ENCODE measurements around the gene ADGRV1. TPM values are rescaled to one million over a fixed set of nuclear protein-coding genes. Genes with fewer than 3 reads are reported as not detected.

Gene ADGRV1
- total RNA-seq, 5 donors from 2014 or later (not counting 1 experiment from before 2014, with no cell fraction given): 0.68 to 1.6 (median 1.2) TPM; not detected in 1

- ATAC-seq (replicated peaks in 1 of 4): no peak
- Histone ChIP-seq H3K27me3 (replicated peaks in 1 of 2; ENCODE audit: control insufficient read depth in 2 of 2, extremely low read depth in 1 of 2, insufficient read depth in 2 of 2, low read length in 1 of 2) (no peaks in the 10 kb centered on the region), H3K9me3 (no peaks in the 10 kb centered on the region), H3K4me3 (ENCODE audit: control insufficient read depth in 1 of 2, extremely low read depth in 1 of 2, low read length in 1 of 2) (no peak overlapping the region), H3K4me1 (ENCODE audit: control insufficient read depth in 1 of 2, extremely low read depth in 1 of 2, insufficient read depth in 2 of 2, low read length in 2 of 2) (no peaks in the 10 kb centered on the region), H3K36me3 (ENCODE audit: control insufficient read depth in 2 of 2, extremely low read depth in 1 of 2, insufficient read depth in 1 of 2, low read length in 1 of 2) (no peaks in the 10 kb centered on the region), H3K27ac (ENCODE audit: low read length) (no peak overlapping the region)
- POLR2A ChIA-PET: no interaction called here
- DNase-seq: no peak
- no peaks in the 10 kb centered on the region for H3K36me3 Mint-ChIP-seq
- H3K27me3 Mint-ChIP-seq: peaks cover 3 to 8% of the 10 kb centered on the region in 2 donors
- WGBS (ENCODE audit: insufficient coverage): no CpG with 5 or more reads among the region's 1 CpG
- no peak overlapping the region for H3K27ac Mint-ChIP-seq
- no peak overlapping the region for H3K4me3 Mint-ChIP-seq
- CTCF ChIA-PET: no interaction called here
- no peaks in the 10 kb centered on the region for H3K4me1 Mint-ChIP-seq
- H3K9me3 Mint-ChIP-seq: no peaks in the 10 kb centered on the region
Measured at GRCh38 chr5:90911169-90911568, 352.6 kb downstream of the ADGRV1 start.

- no peaks in the 10 kb centered on the region for H3K4me1 Mint-ChIP-seq
- H3K36me3 Mint-ChIP-seq: no peaks in the 10 kb centered on the region
- no peak overlapping the region for H3K27ac Mint-ChIP-seq
- Histone ChIP-seq H3K36me3 (ENCODE audit: control insufficient read depth in 2 of 2, extremely low read depth in 1 of 2, insufficient read depth in 1 of 2, low read length in 1 of 2) (no peaks in the 10 kb centered on the region), H3K9me3 (no peaks in the 10 kb centered on the region), H3K27me3 (replicated peaks in 1 of 2; ENCODE audit: control insufficient read depth in 2 of 2, extremely low read depth in 1 of 2, insufficient read depth in 2 of 2, low read length in 1 of 2) (no peaks in the 10 kb centered on the region), H3K27ac (ENCODE audit: low read length) (no peak overlapping the region), H3K4me1 (ENCODE audit: control insufficient read depth in 1 of 2, extremely low read depth in 1 of 2, insufficient read depth in 2 of 2, low read length in 2 of 2) (no peaks in the 10 kb centered on the region), H3K4me3 (ENCODE audit: control insufficient read depth in 1 of 2, extremely low read depth in 1 of 2, low read length in 1 of 2) (no peak overlapping the region)
- ChIA-PET CTCF (no interaction called here), POLR2A (no interaction called here)
- no peak for ATAC-seq (replicated peaks in 1 of 4)
- DNase-seq: no peak
- WGBS (ENCODE audit: insufficient coverage): no CpG with 5 or more reads among the region's 4 CpGs
- no peaks in the 10 kb centered on the region for H3K9me3 Mint-ChIP-seq
- peaks cover 1 to 8% of the 10 kb centered on the region in 2 donors for H3K27me3 Mint-ChIP-seq
- H3K4me3 Mint-ChIP-seq: no peak overlapping the region
Measured at GRCh38 chr5:90912476-90912875, 353.9 kb downstream of the ADGRV1 start.

GRCh38 chr5:90915393-90915792 is 356.8 kb downstream of the ADGRV1 start:
- no peaks in the 10 kb centered on the region for H3K27me3 ChIP-seq (replicated peaks in 1 of 2; ENCODE audit: control insufficient read depth in 2 of 2, extremely low read depth in 1 of 2, insufficient read depth in 2 of 2, low read length in 1 of 2)
- H3K4me3 ChIP-seq (ENCODE audit: control insufficient read depth in 1 of 2, extremely low read depth in 1 of 2, low read length in 1 of 2): no peak overlapping the region
- Mint-ChIP-seq H3K27ac (no peak overlapping the region), H3K27me3 (peaks cover 5 to 11% of the 10 kb centered on the region in 2 donors), H3K9me3 (no peaks in the 10 kb centered on the region), H3K4me1 (no peaks in the 10 kb centered on the region), H3K4me3 (no peak overlapping the region), H3K36me3 (no peaks in the 10 kb centered on the region)
- ATAC-seq (replicated peaks in 1 of 4) (no peak), DNase-seq (no peak)
- POLR2A ChIA-PET: no interaction called here
- H3K4me1 ChIP-seq (ENCODE audit: control insufficient read depth in 1 of 2, extremely low read depth in 1 of 2, insufficient read depth in 2 of 2, low read length in 2 of 2): no peaks in the 10 kb centered on the region
- WGBS (ENCODE audit: insufficient coverage): no CpG with 5 or more reads among the region's 4 CpGs
- H3K27ac ChIP-seq (ENCODE audit: low read length): no peak overlapping the region
- no peaks in the 10 kb centered on the region for H3K9me3 ChIP-seq
- CTCF ChIA-PET: no interaction called here
- no peaks in the 10 kb centered on the region for H3K36me3 ChIP-seq (ENCODE audit: control insufficient read depth in 2 of 2, extremely low read depth in 1 of 2, insufficient read depth in 1 of 2, low read length in 1 of 2)

DNA sequence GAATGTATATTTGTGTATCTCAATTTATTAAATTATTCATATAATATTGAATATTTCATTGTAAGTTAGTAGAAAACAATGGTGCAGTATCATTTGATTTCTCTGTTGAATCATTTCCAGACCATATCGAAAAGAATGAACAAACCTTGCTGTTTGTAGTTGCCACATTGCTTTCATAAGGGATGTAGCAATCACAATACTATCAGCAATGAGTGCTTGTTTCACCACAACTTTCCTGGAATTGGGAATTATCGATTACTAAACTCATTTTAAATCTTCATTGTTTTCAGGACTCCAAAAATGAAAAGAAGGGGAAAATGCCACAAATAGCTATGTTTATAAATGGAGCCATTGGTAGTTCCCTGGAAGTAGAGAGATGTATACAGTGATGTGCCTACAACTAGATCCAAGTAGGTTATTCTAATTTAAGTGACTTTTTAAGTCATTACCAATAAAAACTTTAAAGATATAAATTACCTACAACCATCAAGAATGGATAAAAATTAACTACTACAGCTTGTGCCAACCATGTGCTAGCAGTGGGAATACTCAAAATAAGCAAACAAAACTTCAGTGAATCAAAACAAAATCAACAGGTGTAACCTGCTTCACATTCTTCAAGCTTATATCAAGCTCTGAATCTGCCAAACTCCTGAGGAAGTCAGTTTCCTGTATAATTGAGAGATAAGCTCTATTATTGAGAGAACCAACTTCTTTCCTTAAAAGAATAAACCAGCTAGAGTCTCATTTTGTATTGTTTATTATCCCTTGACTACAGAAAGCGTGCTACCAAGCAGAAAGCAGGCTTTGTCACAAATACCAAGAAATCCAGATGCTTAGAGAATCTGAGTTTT is 358.6 kb downstream of the ADGRV1 start:
- Mint-ChIP-seq H3K4me1 (no peaks in the 10 kb centered on the region), H3K36me3 (no peaks in the 10 kb centered on the region), H3K9me3 (no peaks in the 10 kb centered on the region), H3K27ac (no peak overlapping the region), H3K4me3 (no peak overlapping the region), H3K27me3 (peaks cover 5 to 11% of the 10 kb centered on the region in 2 donors)
- no CpG with 5 or more reads among the region's 3 CpGs for WGBS (ENCODE audit: insufficient coverage)
- H3K36me3 ChIP-seq (ENCODE audit: control insufficient read depth in 2 of 2, extremely low read depth in 1 of 2, insufficient read depth in 1 of 2, low read length in 1 of 2): no peaks in the 10 kb centered on the region
- no peak for ATAC-seq (replicated peaks in 1 of 4)
- H3K27ac ChIP-seq (ENCODE audit: low read length): no peak overlapping the region
- POLR2A ChIA-PET: no interaction called here
- no peaks in the 10 kb centered on the region for H3K27me3 ChIP-seq (replicated peaks in 1 of 2; ENCODE audit: control insufficient read depth in 2 of 2, extremely low read depth in 1 of 2, insufficient read depth in 2 of 2, low read length in 1 of 2)
- H3K9me3 ChIP-seq: no peaks in the 10 kb centered on the region
- no peak overlapping the region for H3K4me3 ChIP-seq (ENCODE audit: control insufficient read depth in 1 of 2, extremely low read depth in 1 of 2, low read length in 1 of 2)
- CTCF ChIA-PET: no interaction called here
- no peaks in the 10 kb centered on the region for H3K4me1 ChIP-seq (ENCODE audit: control insufficient read depth in 1 of 2, extremely low read depth in 1 of 2, insufficient read depth in 2 of 2, low read length in 2 of 2)
- no peak for DNase-seq

GRCh38 chr5:90917928-90918668 is 359.5 kb downstream of the ADGRV1 start:
- H3K4me1 ChIP-seq (ENCODE audit: control insufficient read depth in 1 of 2, extremely low read depth in 1 of 2, insufficient read depth in 2 of 2, low read length in 2 of 2): no peaks in the 10 kb centered on the region
- ATAC-seq (replicated peaks in 1 of 4): no peak
- ChIA-PET POLR2A (no interaction called here), CTCF (interaction anchor here in 1 of 2 donors (0.7 kb wide), 1 partner anchor 500 kb away, joined by 3 read pairs; no protein-coding TSS in a partner anchor)
- peaks cover 5 to 11% of the 10 kb centered on the region in 2 donors for H3K27me3 Mint-ChIP-seq
- no peaks in the 10 kb centered on the region for H3K4me1 Mint-ChIP-seq
- no peaks in the 10 kb centered on the region for H3K27me3 ChIP-seq (replicated peaks in 1 of 2; ENCODE audit: control insufficient read depth in 2 of 2, extremely low read depth in 1 of 2, insufficient read depth in 2 of 2, low read length in 1 of 2)
- no peaks in the 10 kb centered on the region for H3K9me3 Mint-ChIP-seq
- H3K36me3 ChIP-seq (ENCODE audit: control insufficient read depth in 2 of 2, extremely low read depth in 1 of 2, insufficient read depth in 1 of 2, low read length in 1 of 2): no peaks in the 10 kb centered on the region
- no peaks in the 10 kb centered on the region for H3K9me3 ChIP-seq
- H3K4me3 ChIP-seq (ENCODE audit: control insufficient read depth in 1 of 2, extremely low read depth in 1 of 2, low read length in 1 of 2): no peak overlapping the region
- H3K36me3 Mint-ChIP-seq: no peaks in the 10 kb centered on the region
- H3K27ac ChIP-seq (ENCODE audit: low read length): no peak overlapping the region
- no peak for DNase-seq
- no peak overlapping the region for H3K4me3 Mint-ChIP-seq
- WGBS (ENCODE audit: insufficient coverage): 100% methylated on average over 1 of the region's 6 CpGs
- no peak overlapping the region for H3K27ac Mint-ChIP-seq

- CTCF ChIA-PET: interaction anchor here (0.6 to 2.0 kb wide), 3 partner anchors 11 to 466 kb away, joined by 3 to 6 read pairs (median 5); no protein-coding TSS in a partner anchor
- no peak overlapping the region for H3K27ac ChIP-seq (ENCODE audit: low read length)
- H3K4me1 Mint-ChIP-seq: no peaks in the 10 kb centered on the region
- no peaks in the 10 kb centered on the region for H3K4me1 ChIP-seq (ENCODE audit: control insufficient read depth in 1 of 2, extremely low read depth in 1 of 2, insufficient read depth in 2 of 2, low read length in 2 of 2)
- H3K4me3 ChIP-seq (ENCODE audit: control insufficient read depth in 1 of 2, extremely low read depth in 1 of 2, low read length in 1 of 2): no peak overlapping the region
- no peaks in the 10 kb centered on the region for H3K36me3 Mint-ChIP-seq
- ATAC-seq (replicated peaks in 1 of 4) (no peak), DNase-seq (no peak)
- no peaks in the 10 kb centered on the region for H3K27me3 ChIP-seq (replicated peaks in 1 of 2; ENCODE audit: control insufficient read depth in 2 of 2, extremely low read depth in 1 of 2, insufficient read depth in 2 of 2, low read length in 1 of 2)
- H3K27ac Mint-ChIP-seq: no peak overlapping the region
- POLR2A ChIA-PET: interaction anchor here in 1 of 2 donors (0.6 kb wide), 1 partner anchor 16 kb away, joined by 3 read pairs; no protein-coding TSS in a partner anchor
- WGBS (ENCODE audit: insufficient coverage): no CpG with 5 or more reads among the region's 2 CpGs
- H3K36me3 ChIP-seq (ENCODE audit: control insufficient read depth in 2 of 2, extremely low read depth in 1 of 2, insufficient read depth in 1 of 2, low read length in 1 of 2): no peaks in the 10 kb centered on the region
- H3K4me3 Mint-ChIP-seq: no peak overlapping the region
- no peaks in the 10 kb centered on the region for H3K9me3 Mint-ChIP-seq
- peaks cover 3 to 5% of the 10 kb centered on the region in 2 donors for H3K27me3 Mint-ChIP-seq
- H3K9me3 ChIP-seq: no peaks in the 10 kb centered on the region
Measured at GRCh38 chr5:90921418-90921973, 362.9 kb downstream of the ADGRV1 start.
